Keratinocyte (primary cell): Measurements from ENCODE around the gene FNDC4.

Experiments
- CTCF ChIP-seq, 3 experiments: IDR thresholded peaks in 1 of 3; conservative IDR thresholded peaks in 1 of 3; optimal IDR thresholded peaks in 1 of 3; 2 replicates in 2 of 3; 3 replicates in 1 of 3; pipeline versions ENCODE3 to v1.5.1; 2011; ENCODE audit warnings: low read length in 3 of 3, mild to moderate bottlenecking in 3 of 3, moderate library complexity in 2 of 3, control low read depth in 1 of 3, inconsistent platforms in 1 of 3; ENCODE audit not compliant: insufficient read depth in 2 of 3; ENCODE audit errors: extremely low read depth in 1 of 3
- EZH2 ChIP-seq: IDR thresholded peaks from one replicate; pipeline ENCODE4 v1.6.1; 2012; ENCODE audit warnings: inconsistent platforms, mild to moderate bottlenecking, low read length, moderate library complexity

- TF ChIP-seq CTCF (optimal IDR thresholded peaks at IDR 0.05 in 1 of 3, IDR thresholded peaks at IDR 0.05 in 1 of 3, conservative IDR thresholded peaks at IDR 0.05 in 1 of 3; ENCODE audit: extremely low read depth in 1 of 3, insufficient read depth in 2 of 3, low read length in 3 of 3) = no peak
- TF ChIP-seq EZH2 = no peak
These were observed 43.9 kb downstream of the FNDC4 start for GRCh38 chr2:27451095-27451494.
